Skeletal muscle satellite cell (primary cell): ENCODE results near the gene LRP1B.
"Not testable (repeated sequence)": the region's sequence is repeated elsewhere in the genome, so short reads cannot be mapped to it uniquely, and the experiment has no call there.

Experiments
- H3K27me3 ChIP-seq: 2 replicates; pipeline ENCODE4 v1.7.0; 2013; ENCODE audit warnings: low read length; ENCODE audit not compliant: control insufficient read depth, insufficient read depth
- H3K36me3 ChIP-seq: 2 replicates; pipeline ENCODE4 v1.7.0; 2013; ENCODE audit warnings: mild to moderate bottlenecking, control low read depth, low read length; ENCODE audit not compliant: insufficient read depth
- H3K4me1 ChIP-seq: 2 replicates; pipeline ENCODE4 v1.7.0; 2013; ENCODE audit warnings: low read length; ENCODE audit not compliant: control insufficient read depth, insufficient read depth
- H3K4me2 ChIP-seq: 2 replicates; pipeline ENCODE4 v1.7.0; 2013; ENCODE audit warnings: mild to moderate bottlenecking, low read length
- H3K4me3 ChIP-seq: 2 replicates; pipeline ENCODE4 v1.7.0; 2013; ENCODE audit warnings: low read length
- H3K9ac ChIP-seq: 2 replicates; pipeline ENCODE4 v1.7.0; 2013; ENCODE audit warnings: mild to moderate bottlenecking, low read depth, low read length, moderate library complexity
- H3K9me3 ChIP-seq: replicated peaks from 2 replicates; pipeline ENCODE4 v1.7.0; 2013; ENCODE audit warnings: mild to moderate bottlenecking, control low read depth, low read length

The LRP1B gene

DNA sequence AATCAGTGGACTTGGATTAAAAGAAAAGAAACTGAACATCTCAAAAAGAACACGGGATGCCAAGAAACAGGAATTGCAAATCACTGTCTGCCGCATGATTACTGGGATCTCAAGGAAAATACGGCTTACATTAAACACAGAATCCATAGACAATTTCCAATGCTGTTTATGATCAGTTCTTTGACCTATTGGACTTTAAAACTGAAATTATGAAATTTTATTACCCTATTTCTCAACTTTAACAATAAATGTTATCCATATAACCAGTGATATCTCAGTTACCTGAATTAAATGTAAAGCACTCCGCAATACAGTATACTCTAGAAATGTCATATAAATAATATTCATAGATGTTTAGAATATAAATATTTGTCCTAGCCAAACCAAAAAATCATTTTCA lies 1793.8 kb downstream of the LRP1B start:
- no peak overlapping the region for H3K4me2 ChIP-seq
- H3K27me3 ChIP-seq, result no peaks in the 10 kb centered on the region
- no peaks in the 10 kb centered on the region for H3K4me1 ChIP-seq
- no peaks in the 10 kb centered on the region for H3K36me3 ChIP-seq
- no peak overlapping the region for H3K4me3 ChIP-seq
- no peak overlapping the region for H3K9ac ChIP-seq
- no peaks in the 10 kb centered on the region for H3K9me3 ChIP-seq

DNA sequence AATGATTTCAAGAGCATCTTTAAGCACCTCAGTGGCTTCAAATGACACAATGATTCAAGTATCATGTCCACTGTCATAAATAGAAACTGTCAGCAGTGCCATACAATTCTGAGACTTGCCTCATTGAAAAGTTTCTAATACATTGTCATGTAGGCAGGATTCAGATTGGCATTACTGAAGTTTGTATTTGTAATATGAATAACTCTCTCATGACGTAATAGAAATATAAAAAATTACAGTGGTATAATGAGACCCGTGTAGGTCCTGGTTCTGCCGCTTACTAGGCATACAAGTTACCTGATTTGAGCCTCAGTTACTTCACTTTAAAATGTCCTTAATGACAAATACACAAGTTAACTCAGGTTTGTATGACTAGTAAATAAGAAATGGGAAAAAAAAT lies 1814.5 kb downstream of the LRP1B start:
- H3K9me3 ChIP-seq, result no peaks in the 10 kb centered on the region
- H3K9ac ChIP-seq, result no peak overlapping the region
- no peaks in the 10 kb centered on the region for H3K36me3 ChIP-seq
- H3K4me1 ChIP-seq, result no peaks in the 10 kb centered on the region
- no peaks in the 10 kb centered on the region for H3K27me3 ChIP-seq
- H3K4me2 ChIP-seq, result no peak overlapping the region
- no peak overlapping the region for H3K4me3 ChIP-seq

GRCh38 chr2:140311905-140312304 lies 1818.9 kb downstream of the LRP1B start:
- H3K4me3 ChIP-seq, result no peak overlapping the region
- H3K36me3 ChIP-seq, result no peaks in the 10 kb centered on the region
- no peaks in the 10 kb centered on the region for H3K9me3 ChIP-seq
- no peaks in the 10 kb centered on the region for H3K27me3 ChIP-seq
- H3K4me2 ChIP-seq, result no peak overlapping the region
- H3K4me1 ChIP-seq, result no peaks in the 10 kb centered on the region
- no peak overlapping the region for H3K9ac ChIP-seq

GRCh38 chr2:140308706-140309105 lies 1822.1 kb downstream of the LRP1B start:
- Histone ChIP-seq H3K27me3 (no peaks in the 10 kb centered on the region), H3K4me3 (no peak overlapping the region)

DNA sequence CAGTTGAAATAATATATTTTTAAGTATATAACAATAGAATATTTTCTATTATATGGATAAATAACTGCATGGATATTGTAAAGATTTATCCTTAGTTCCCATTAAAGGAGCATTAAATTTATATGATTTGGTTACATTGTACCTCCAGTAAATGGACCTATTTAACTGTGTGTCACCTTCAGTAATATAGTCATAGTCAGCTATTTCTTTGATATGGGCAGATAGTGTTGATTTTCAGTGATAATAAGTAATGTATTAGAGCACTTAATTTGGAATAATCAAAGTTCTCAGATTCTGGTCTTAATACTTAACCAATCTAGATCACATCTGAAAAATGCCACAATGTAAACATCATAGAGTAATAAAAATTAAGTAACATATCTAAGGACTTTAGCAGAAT lies 1823.3 kb downstream of the LRP1B start:
- H3K9ac ChIP-seq, result no peak overlapping the region
- H3K4me2 ChIP-seq, result no peak overlapping the region
- no peak overlapping the region for H3K4me3 ChIP-seq
- H3K36me3 ChIP-seq, result no peaks in the 10 kb centered on the region
- no peaks in the 10 kb centered on the region for H3K9me3 ChIP-seq
- no peaks in the 10 kb centered on the region for H3K4me1 ChIP-seq
- no peaks in the 10 kb centered on the region for H3K27me3 ChIP-seq

More at GRCh38 chr2:140308706-140309105, 1822.1 kb downstream of the LRP1B start:
- H3K9ac ChIP-seq, result no peak overlapping the region
- H3K4me2 ChIP-seq, result no peak overlapping the region
- H3K4me1 ChIP-seq, result no peaks in the 10 kb centered on the region
- no peaks in the 10 kb centered on the region for H3K9me3 ChIP-seq
- H3K36me3 ChIP-seq, result no peaks in the 10 kb centered on the region

GRCh38 chr2:140295767-140296166 lies 1835.0 kb downstream of the LRP1B start:
- Histone ChIP-seq H3K4me1 (no peaks in the 10 kb centered on the region), H3K27me3 (no peaks in the 10 kb centered on the region), H3K9me3 (no peaks in the 10 kb centered on the region), H3K4me2 (no peak overlapping the region), H3K36me3 (no peaks in the 10 kb centered on the region), H3K4me3 (no peak overlapping the region), H3K9ac (no peak overlapping the region)

GRCh38 chr2:140288726-140289125 lies 1842.1 kb downstream of the LRP1B start:
- Histone ChIP-seq H3K27me3 (no peaks in the 10 kb centered on the region), H3K9me3 (no peaks in the 10 kb centered on the region), H3K4me3 (no peak overlapping the region), H3K9ac (no peak overlapping the region), H3K36me3 (no peaks in the 10 kb centered on the region), H3K4me2 (no peak overlapping the region), H3K4me1 (no peaks in the 10 kb centered on the region)

DNA sequence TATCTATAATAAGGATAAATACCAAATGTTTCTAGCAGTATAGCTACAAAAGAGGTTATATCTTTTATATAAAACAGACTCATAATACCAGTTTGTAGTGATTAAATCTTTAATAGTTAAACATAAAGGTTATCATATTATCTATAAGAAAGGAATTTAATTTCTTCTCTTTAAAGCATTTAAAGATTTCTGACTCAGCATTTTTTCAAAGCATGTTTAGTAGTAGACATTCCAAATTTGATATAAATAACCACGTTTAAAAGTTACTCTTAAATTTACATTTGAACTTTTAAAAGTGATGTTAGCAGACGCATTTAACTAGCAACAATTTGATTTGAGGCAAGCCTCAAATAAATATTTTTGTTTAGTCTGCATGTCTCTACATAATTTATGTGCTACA lies 1842.6 kb downstream of the LRP1B start:
- Histone ChIP-seq H3K9ac (no peak overlapping the region), H3K4me3 (no peak overlapping the region), H3K9me3 (no peaks in the 10 kb centered on the region), H3K4me1 (no peaks in the 10 kb centered on the region), H3K36me3 (no peaks in the 10 kb centered on the region), H3K27me3 (no peaks in the 10 kb centered on the region), H3K4me2 (no peak overlapping the region)

DNA sequence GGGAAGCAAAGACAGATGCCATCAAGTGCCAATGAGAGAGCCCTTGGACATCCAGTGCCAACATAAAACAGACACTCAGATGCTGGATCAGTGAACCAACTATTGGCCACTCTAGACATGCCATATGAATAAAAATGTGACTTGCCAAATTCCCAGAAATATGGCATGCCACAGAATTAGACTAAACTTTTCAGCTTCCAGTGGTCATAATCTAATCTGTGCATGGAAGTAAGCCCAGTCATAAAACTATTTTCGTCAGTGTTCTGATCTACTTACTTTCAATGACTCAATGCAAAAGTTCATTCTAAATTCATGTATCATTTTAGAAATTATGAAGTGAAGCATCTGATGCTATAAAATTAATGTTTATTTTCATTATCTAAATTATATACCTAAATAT lies 1844.4 kb downstream of the LRP1B start:
- H3K4me1 ChIP-seq, result no peaks in the 10 kb centered on the region
- H3K9ac ChIP-seq, result no peak overlapping the region
- no peaks in the 10 kb centered on the region for H3K36me3 ChIP-seq
- H3K4me3 ChIP-seq, result no peak overlapping the region
- no peak overlapping the region for H3K4me2 ChIP-seq
- H3K27me3 ChIP-seq, result no peaks in the 10 kb centered on the region
- no peaks in the 10 kb centered on the region for H3K9me3 ChIP-seq

- not testable (repeated sequence) for H3K27me3 ChIP-seq, H3K9me3 ChIP-seq, H3K4me1 ChIP-seq, H3K9ac ChIP-seq, H3K36me3 ChIP-seq, H3K4me3 ChIP-seq, H3K4me2 ChIP-seq
Observed at GRCh38 chr2:140277344-140277743, 1853.5 kb downstream of the LRP1B start.

- Histone ChIP-seq H3K36me3 (no peaks in the 10 kb centered on the region), H3K4me3 (no peak overlapping the region), H3K27me3 (no peaks in the 10 kb centered on the region), H3K9me3 (no peaks in the 10 kb centered on the region), H3K9ac (no peak overlapping the region), H3K4me1 (no peaks in the 10 kb centered on the region), H3K4me2 (no peak overlapping the region)
Observed at GRCh38 chr2:140276661-140277060, 1854.2 kb downstream of the LRP1B start.

GRCh38 chr2:140275427-140275826 lies 1855.4 kb downstream of the LRP1B start:
- Histone ChIP-seq H3K27me3 (no peaks in the 10 kb centered on the region), H3K9me3 (no peaks in the 10 kb centered on the region), H3K9ac (no peak overlapping the region), H3K4me2 (no peak overlapping the region), H3K4me1 (no peaks in the 10 kb centered on the region), H3K4me3 (no peak overlapping the region), H3K36me3 (no peaks in the 10 kb centered on the region)
